ENCODE measurements around the gene CD1B. TPM values are rescaled to one million over a fixed set of nuclear protein-coding genes. Genes with fewer than 3 reads are reported as not detected.
"Not testable (repeated sequence)": the region's sequence is repeated elsewhere in the genome, so short reads cannot be mapped to it uniquely, and the experiment has no call there.

Gene CD1B
- total RNA-seq, result not detected in 2 replicates

- no peak for DNase-seq
Measured at GRCh38 chr1:158331481-158332150, at the start of gene CD1B. Gene CD1B (minus strand): TSS chr1:158331531. CDS start chr1:158331423, 108 bp downstream.

- DNase-seq, result no peak
Measured at GRCh38 chr1:158374860-158375259, 43.5 kb upstream of the CD1B start.

- DNase-seq, result not testable (repeated sequence)
Measured at GRCh38 chr1:158374101-158374500, 42.8 kb upstream of the CD1B start.

- DNase-seq, result no peak
Measured at GRCh38 chr1:158371188-158371953, 40.0 kb upstream of the CD1B start.

- no peak for DNase-seq
Measured at GRCh38 chr1:158366783-158367182, 35.5 kb upstream of the CD1B start.

- no peak for DNase-seq
Measured at GRCh38 chr1:158362941-158363340, 31.6 kb upstream of the CD1B start.

- DNase-seq, result no peak
Measured at GRCh38 chr1:158362482-158362881, 31.2 kb upstream of the CD1B start.

GRCh38 chr1:158357441-158357840, 26.1 kb upstream of the CD1B start:
- DNase-seq, result no peak

- no peak for DNase-seq
Measured at GRCh38 chr1:158356616-158357015, 25.3 kb upstream of the CD1B start.

GRCh38 chr1:158355773-158356285, 24.5 kb upstream of the CD1B start:
- no peak for DNase-seq

- DNase-seq, result no peak
Measured at GRCh38 chr1:158354255-158354654, 22.9 kb upstream of the CD1B start.

GRCh38 chr1:158353303-158354075, 22.2 kb upstream of the CD1B start, which contains the start of gene CD1E:
Gene CD1E (plus strand): TSS chr1:158353894. CDS start chr1:158353989, 95 bp downstream.
- DNase-seq, result no peak

- DNase-seq, result not testable (repeated sequence)
Measured at GRCh38 chr1:158348946-158349345, 17.6 kb upstream of the CD1B start.

- DNase-seq, result not testable (repeated sequence)
Measured at GRCh38 chr1:158336413-158336812, 5.1 kb upstream of the CD1B start.

- no peak for DNase-seq
Measured at GRCh38 chr1:158335213-158335532, 3.8 kb upstream of the CD1B start.

GRCh38 chr1:158334526-158335212, 3.3 kb upstream of the CD1B start:
- DNase-seq, result no peak

- no peak for DNase-seq
Measured at GRCh38 chr1:158333405-158334155, 2.2 kb upstream of the CD1B start.

GRCh38 chr1:158331106-158331425, 265 bp downstream of the CD1B start:
- DNase-seq, result no peak

- DNase-seq, result no peak
Measured at GRCh38 chr1:158330391-158331105, 783 bp downstream of the CD1B start.

GRCh38 chr1:158329733-158330132, 1.6 kb downstream of the CD1B start:
- DNase-seq, result no peak

- no peak for DNase-seq
Measured at GRCh38 chr1:158329300-158329699, 2.0 kb downstream of the CD1B start.

All from dermis blood vessel endothelial cell (primary cell).